CD4-positive, alpha-beta T cell treated with Interferon gamma for 1 hour (primary cell): ENCODE results near the gene SLC9A3.

Experiments used
- DNase-seq: peaks from one replicate; pipeline ENCODE4 v3.0.0-alpha.2; 2020

SLC9A3 gene

GRCh38 chr5:455806-456205 is 68.4 kb downstream of the SLC9A3 start:
- no peak for DNase-seq

GRCh38 chr5:454936-455335 is 69.3 kb downstream of the SLC9A3 start:
- DNase-seq, result no peak

GRCh38 chr5:453725-454481 is 70.3 kb downstream of the SLC9A3 start:
- no peak for DNase-seq

- no peak for DNase-seq
These were observed 71.1 kb downstream of the SLC9A3 start for GRCh38 chr5:452978-453710.

- DNase-seq, result no peak
These were observed 72.4 kb downstream of the SLC9A3 start for GRCh38 chr5:451587-452458.

- no peak for DNase-seq
These were observed 75.1 kb downstream of the SLC9A3 start for GRCh38 chr5:449151-449550.

GRCh38 chr5:448766-449090 is 75.5 kb downstream of the SLC9A3 start:
- DNase-seq, result no peak

GRCh38 chr5:448061-448765 is 76.0 kb downstream of the SLC9A3 start:
- DNase-seq, result peak; percentile 60

GRCh38 chr5:447501-447900 is 76.7 kb downstream of the SLC9A3 start:
- no peak for DNase-seq

- DNase-seq, result no peak
These were observed 77.4 kb downstream of the SLC9A3 start for GRCh38 chr5:446883-447263.

GRCh38 chr5:446066-446882 is 78.0 kb downstream of the SLC9A3 start:
- DNase-seq, result no peak

GRCh38 chr5:445591-445990 is 78.7 kb downstream of the SLC9A3 start:
- DNase-seq, result no peak

GRCh38 chr5:444226-444625 is 80.0 kb downstream of the SLC9A3 start:
- DNase-seq, result no peak

- peak; percentile 25 for DNase-seq
These were observed 80.8 kb downstream of the SLC9A3 start for GRCh38 chr5:443239-444151.

GRCh38 chr5:442335-443238 is 81.7 kb downstream of the SLC9A3 start, which contains the start of gene EXOC3:
TSS of gene EXOC3 (plus strand) at chr5:443176. CDS start at chr5:446206, 3,030 bp downstream.
- peak; percentile 74 for DNase-seq

- DNase-seq, result no peak
These were observed 82.3 kb downstream of the SLC9A3 start for GRCh38 chr5:441996-442334.

- no peak for DNase-seq
These were observed 83.6 kb downstream of the SLC9A3 start for GRCh38 chr5:440401-441201.

- no peak for DNase-seq
These were observed 84.6 kb downstream of the SLC9A3 start for GRCh38 chr5:439636-440035.

GRCh38 chr5:439181-439580 is 85.1 kb downstream of the SLC9A3 start:
- DNase-seq, result no peak
